HG03280 (cell line): ENCODE results near the gene PPP4R4.
"Not testable (repeated sequence)": the region's sequence is repeated elsewhere in the genome, so short reads cannot be mapped to it uniquely, and the experiment has no call there.

ENCODE experiments used
- ATAC-seq: cut with Tn5 transposase; IDR thresholded peaks from one replicate; pipeline ENCODE4 v1.9.1; 2021; ENCODE audit warnings: mild to moderate bottlenecking, moderate library complexity; ENCODE audit not compliant: unreplicated experiment

PPP4R4 gene

GRCh38 chr14:94175747-94176146 is 1.6 kb downstream of the PPP4R4 start:
- ATAC-seq = no peak

- no peak for ATAC-seq
These were observed 2.7 kb downstream of the PPP4R4 start for GRCh38 chr14:94176808-94177207.

GRCh38 chr14:94177806-94178205 is 3.7 kb downstream of the PPP4R4 start:
- no peak for ATAC-seq

- no peak for ATAC-seq
These were observed 5.1 kb downstream of the PPP4R4 start for GRCh38 chr14:94179244-94179643.

- ATAC-seq = peak; percentile 65
These were observed 6.6 kb downstream of the PPP4R4 start for GRCh38 chr14:94180655-94181271.

GRCh38 chr14:94181835-94182234 is 7.7 kb downstream of the PPP4R4 start:
- no peak for ATAC-seq

GRCh38 chr14:94192536-94192935 is 18.4 kb downstream of the PPP4R4 start:
- no peak for ATAC-seq

GRCh38 chr14:94193776-94194175 is 19.7 kb downstream of the PPP4R4 start:
- no peak for ATAC-seq

GRCh38 chr14:94196057-94196456 is 21.9 kb downstream of the PPP4R4 start:
- ATAC-seq = no peak

- ATAC-seq = no peak
These were observed 29.5 kb downstream of the PPP4R4 start for GRCh38 chr14:94203473-94204210.

GRCh38 chr14:94213021-94213420 is 38.9 kb downstream of the PPP4R4 start:
- no peak for ATAC-seq

- ATAC-seq = no peak
These were observed 39.6 kb downstream of the PPP4R4 start for GRCh38 chr14:94213741-94214140.

- ATAC-seq = no peak
These were observed 43.0 kb downstream of the PPP4R4 start for GRCh38 chr14:94217116-94217515.

- ATAC-seq = not testable (repeated sequence)
These were observed 44.2 kb downstream of the PPP4R4 start for GRCh38 chr14:94218198-94218886.

- no peak for ATAC-seq
These were observed 49.9 kb downstream of the PPP4R4 start for GRCh38 chr14:94224040-94224439.

- ATAC-seq = no peak
These were observed 51.6 kb downstream of the PPP4R4 start for GRCh38 chr14:94225460-94226378.

- no peak for ATAC-seq
These were observed 52.9 kb downstream of the PPP4R4 start for GRCh38 chr14:94227029-94227428.

- ATAC-seq = no peak
These were observed 62.9 kb downstream of the PPP4R4 start for GRCh38 chr14:94237046-94237445.

GRCh38 chr14:94237983-94238382 is 63.9 kb downstream of the PPP4R4 start:
- ATAC-seq = no peak

GRCh38 chr14:94239406-94239805 is 65.3 kb downstream of the PPP4R4 start:
- no peak for ATAC-seq

- ATAC-seq = no peak
These were observed 70.1 kb downstream of the PPP4R4 start for GRCh38 chr14:94244182-94244581.
